Activated CD8-positive, alpha-beta T cell treated with anti-CD3 and anti-CD28 coated beads for 36 hours (primary cell): ENCODE results near the gene CYB5A. TPM values are rescaled to one million over a fixed set of nuclear protein-coding genes. Genes with fewer than 3 reads are reported as not detected.
A peak's percentile ranks its signal among the peaks of the same experiment; 100 is the strongest.

Source experiments
- ATAC-seq: fragments of 200-7000 bp; cut with Tn5 transposase; one replicate; pipeline ENCODE4 v1.10.0; 2021; ENCODE audit warnings: mild to moderate bottlenecking, moderate library complexity
- CTCF ChIA-PET: fragments of 350-600 bp; sonication (Branson Sonifier 250); formaldehyde crosslinking; loops from one replicate; lab custom pipeline; 2021; ENCODE audit warnings: antibody characterized with exemption; lab: Charles Lee
- POLR2A ChIA-PET: fragments of 350-600 bp; sonication (Branson Sonifier 250); formaldehyde crosslinking; loops from one replicate; lab custom pipeline; 2021; ENCODE audit warnings: antibody characterized with exemption; lab: Charles Lee
- DNase-seq: peaks from one replicate; pipeline ENCODE4 v3.0.0-alpha.2; 2020
- H3K27ac Mint-ChIP-seq: one replicate; pipeline ENCODE4 v1.8.0; 2021; ENCODE audit warnings: mild to moderate bottlenecking, mixed read lengths
- H3K27me3 Mint-ChIP-seq: one replicate; pipeline ENCODE4 v1.8.0; 2021; ENCODE audit warnings: mixed read lengths
- H3K36me3 Mint-ChIP-seq: one replicate; pipeline ENCODE4 v1.8.0; 2021; ENCODE audit warnings: low read depth, mixed read lengths
- H3K4me1 Mint-ChIP-seq: one replicate; pipeline ENCODE4 v1.8.0; 2021; ENCODE audit warnings: low read depth, mixed read lengths
- H3K4me3 Mint-ChIP-seq: one replicate; pipeline ENCODE4 v1.8.0; 2021; ENCODE audit warnings: mild to moderate bottlenecking, moderate library complexity, mixed read lengths
- H3K9me3 Mint-ChIP-seq: one replicate; pipeline ENCODE4 v1.8.0; 2021; ENCODE audit warnings: mixed read lengths
- intact Hi-C: fragments of 100-400 bp; cut with micrococcal nuclease; formaldehyde crosslinking; loops from one replicate; pipeline ENCODE4 v1.10.0; 2022
- total RNA-seq, 2 experiments: library from RNA; stranded (reverse); gene quantifications; one replicate each; pipeline ENCODE4 v1.2.3, GENCODE V29; 2021
- TF ChIP-seq, protein P1 (sequence below): fragments of 200-600 bp; IDR thresholded peaks from one replicate; pipeline ENCODE4 v1.8.0; 2022; ENCODE audit warnings: antibody characterized with exemption, mild to moderate bottlenecking

Gene CYB5A
- total RNA-seq, 2 experiments from 2014 or later: 60.2 to 62.4 TPM

DNA sequence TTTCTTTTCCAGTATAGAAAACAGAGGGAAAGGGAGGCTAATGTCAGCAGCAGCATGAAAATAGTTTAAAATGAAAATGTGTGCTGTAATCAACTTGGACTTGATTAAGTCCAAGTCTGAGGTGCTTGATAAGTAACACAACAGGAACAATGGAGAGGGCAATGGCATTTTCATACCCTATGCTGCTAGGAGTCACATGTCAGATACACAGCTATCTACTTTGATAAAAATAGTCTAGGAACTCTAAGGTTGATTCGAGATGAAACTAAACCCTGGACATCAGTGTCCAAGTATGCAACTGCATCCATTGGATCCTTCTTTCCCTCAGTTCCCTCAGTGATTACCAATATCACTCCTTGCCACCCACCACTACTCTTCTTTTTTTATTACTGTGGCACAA is 19.2 kb upstream of the CYB5A start:
- Mint-ChIP-seq H3K9me3 (no peaks in the 10 kb centered on the region), H3K4me1 (peaks cover 2% of the 10 kb centered on the region), H3K27me3 (peaks cover 20% of the 10 kb centered on the region), H3K4me3 (no peak overlapping the region), H3K36me3 (no peaks in the 10 kb centered on the region), H3K27ac (no peak overlapping the region)
- ChIA-PET CTCF (interaction anchor here (0.7 to 2.5 kb wide), 7 partner anchors 12 to 183 kb away, joined by 3 to 13 read pairs (median 5); no protein-coding TSS in a partner anchor), POLR2A (no interaction called here)
- TF ChIP-seq, protein P1, sequence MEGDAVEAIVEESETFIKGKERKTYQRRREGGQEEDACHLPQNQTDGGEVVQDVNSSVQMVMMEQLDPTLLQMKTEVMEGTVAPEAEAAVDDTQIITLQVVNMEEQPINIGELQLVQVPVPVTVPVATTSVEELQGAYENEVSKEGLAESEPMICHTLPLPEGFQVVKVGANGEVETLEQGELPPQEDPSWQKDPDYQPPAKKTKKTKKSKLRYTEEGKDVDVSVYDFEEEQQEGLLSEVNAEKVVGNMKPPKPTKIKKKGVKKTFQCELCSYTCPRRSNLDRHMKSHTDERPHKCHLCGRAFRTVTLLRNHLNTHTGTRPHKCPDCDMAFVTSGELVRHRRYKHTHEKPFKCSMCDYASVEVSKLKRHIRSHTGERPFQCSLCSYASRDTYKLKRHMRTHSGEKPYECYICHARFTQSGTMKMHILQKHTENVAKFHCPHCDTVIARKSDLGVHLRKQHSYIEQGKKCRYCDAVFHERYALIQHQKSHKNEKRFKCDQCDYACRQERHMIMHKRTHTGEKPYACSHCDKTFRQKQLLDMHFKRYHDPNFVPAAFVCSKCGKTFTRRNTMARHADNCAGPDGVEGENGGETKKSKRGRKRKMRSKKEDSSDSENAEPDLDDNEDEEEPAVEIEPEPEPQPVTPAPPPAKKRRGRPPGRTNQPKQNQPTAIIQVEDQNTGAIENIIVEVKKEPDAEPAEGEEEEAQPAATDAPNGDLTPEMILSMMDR: no peak
- DNase-seq: no peak
- no peak for ATAC-seq
- intact Hi-C loops: no loop called here

DNA sequence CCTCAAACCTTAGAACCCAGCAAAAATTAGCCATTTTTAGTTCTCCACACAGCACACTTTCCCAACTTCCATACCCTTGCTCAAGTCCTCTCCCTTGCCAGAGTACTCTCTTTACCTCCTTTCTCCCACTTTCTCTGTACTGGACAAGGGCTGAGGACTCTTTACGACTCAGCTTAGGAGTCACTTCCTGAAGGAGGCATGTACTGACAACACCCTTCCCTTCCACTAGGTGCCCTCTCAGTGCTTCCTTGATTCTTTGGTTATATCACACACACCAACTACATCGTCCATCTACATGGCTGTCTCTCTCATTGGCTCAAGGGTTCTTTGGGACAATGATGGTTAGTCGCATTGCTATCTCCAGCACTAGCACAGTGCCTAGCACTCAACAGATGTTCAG is 18.6 kb upstream of the CYB5A start:
- no peak overlapping the region for H3K4me3 Mint-ChIP-seq
- ChIA-PET CTCF (interaction anchor here (0.6 to 2.5 kb wide), 10 partner anchors 11 to 189 kb away, joined by 3 to 13 read pairs (median 5); no protein-coding TSS in a partner anchor), POLR2A (no interaction called here)
- intact Hi-C loops: no loop called here
- DNase-seq (peak; percentile 20), ATAC-seq (peak; percentile 91)
- TF ChIP-seq, protein P1: peak; percentile 42
- no peaks in the 10 kb centered on the region for H3K36me3 Mint-ChIP-seq
- H3K4me1 Mint-ChIP-seq: peaks cover 2% of the 10 kb centered on the region
- H3K9me3 Mint-ChIP-seq: no peaks in the 10 kb centered on the region
- peaks cover 24% of the 10 kb centered on the region for H3K27me3 Mint-ChIP-seq
- no peak overlapping the region for H3K27ac Mint-ChIP-seq

DNA sequence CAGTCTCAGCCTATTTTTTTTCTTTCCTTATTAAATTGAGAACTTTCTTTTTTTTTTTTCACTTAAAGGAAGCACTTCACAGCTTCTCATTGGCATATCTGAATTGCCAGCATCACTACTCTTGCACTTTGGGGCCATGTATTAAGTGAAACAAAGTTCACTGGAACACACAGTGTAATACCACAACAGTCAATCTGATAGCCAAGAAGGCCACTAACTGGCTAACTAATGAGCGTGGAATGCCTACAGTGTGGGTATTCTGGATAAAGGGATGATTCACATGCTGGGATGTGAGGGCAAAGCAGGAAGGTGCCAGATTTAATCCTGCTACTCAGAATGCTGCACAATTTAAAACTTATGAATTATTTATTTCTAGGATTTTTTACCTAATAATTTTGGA is 12.2 kb upstream of the CYB5A start:
- CTCF ChIA-PET: no interaction called here
- intact Hi-C loops: no loop called here
- Mint-ChIP-seq H3K4me1 (no peaks in the 10 kb centered on the region), H3K4me3 (no peak overlapping the region), H3K36me3 (no peaks in the 10 kb centered on the region), H3K27me3 (peaks cover 20% of the 10 kb centered on the region), H3K27ac (no peak overlapping the region), H3K9me3 (no peaks in the 10 kb centered on the region)
- TF ChIP-seq, protein P1: no peak
- POLR2A ChIA-PET: no interaction called here
- ATAC-seq: no peak
- no peak for DNase-seq

DNA sequence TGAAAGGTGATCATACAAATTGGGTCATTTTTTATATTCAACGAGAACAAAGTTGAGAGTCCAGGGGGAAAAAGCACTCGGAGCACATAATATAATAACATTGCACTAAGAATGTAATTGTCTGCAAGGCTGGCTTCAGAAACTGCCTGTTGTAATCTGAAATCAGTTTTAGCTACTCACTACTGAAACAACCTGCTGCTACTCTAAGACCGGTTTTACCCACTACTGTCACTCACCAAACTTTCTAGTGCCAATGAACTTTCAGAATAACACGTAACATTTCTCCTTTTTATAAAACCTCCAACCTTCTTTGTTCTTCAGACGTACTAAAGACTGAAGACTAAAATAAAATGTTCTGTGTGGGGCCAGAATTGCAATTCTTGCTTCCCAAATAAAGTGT is 11.5 kb upstream of the CYB5A start:
- intact Hi-C loops: no loop called here
- ChIA-PET POLR2A (no interaction called here), CTCF (interaction anchor here (1.2 kb wide), 1 partner anchor 190 kb away, joined by 3 read pairs; no protein-coding TSS in a partner anchor)

DNA sequence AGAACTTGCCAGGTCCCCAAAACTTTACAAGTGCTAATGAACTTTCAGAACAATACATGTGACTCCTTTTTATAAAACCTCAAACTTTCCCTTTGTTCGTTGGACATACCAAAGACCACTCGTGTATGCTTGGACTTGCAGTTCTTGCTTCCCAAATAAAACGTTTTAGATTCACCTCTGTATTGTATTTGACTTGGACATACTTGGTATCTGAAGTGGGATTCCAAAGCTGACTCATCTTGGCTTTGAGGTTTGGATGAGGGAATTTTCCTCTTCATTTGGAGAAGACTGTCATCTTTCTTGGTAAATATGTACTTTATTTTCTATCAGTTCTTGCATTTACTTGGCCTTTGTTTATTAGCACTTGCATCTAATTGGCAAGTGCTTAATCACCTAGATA is 8.0 kb upstream of the CYB5A start:
- ATAC-seq (no peak), DNase-seq (no peak)
- Mint-ChIP-seq H3K4me1 (no peaks in the 10 kb centered on the region), H3K27me3 (peaks cover 6% of the 10 kb centered on the region), H3K36me3 (no peaks in the 10 kb centered on the region), H3K9me3 (no peaks in the 10 kb centered on the region), H3K4me3 (no peak overlapping the region), H3K27ac (no peak overlapping the region)
- ChIA-PET POLR2A (interaction anchor here (1.2 kb wide), 1 partner anchor 37 kb away, joined by 3 read pairs; no protein-coding TSS in a partner anchor), CTCF (interaction anchor here (1.0 to 1.5 kb wide), 2 partner anchors 49 to 252 kb away, joined by 3 read pairs; no protein-coding TSS in a partner anchor)
- TF ChIP-seq, protein P1: no peak
- intact Hi-C loops: no loop called here

More for the DNA sequence above, 11.5 kb upstream of the CYB5A start:
- Mint-ChIP-seq H3K27me3 (peaks cover 20% of the 10 kb centered on the region), H3K27ac (no peak overlapping the region), H3K36me3 (no peaks in the 10 kb centered on the region), H3K4me1 (no peaks in the 10 kb centered on the region), H3K4me3 (no peak overlapping the region), H3K9me3 (no peaks in the 10 kb centered on the region)
- ATAC-seq (no peak), DNase-seq (no peak)
- TF ChIP-seq, protein P1: no peak
